DLD1 (cell line): Measurements from ENCODE around the gene CIDEB.

Experiments
- in situ Hi-C: cut with HindIII; loops from 2 replicates; pipeline ENCODE4 v1.10.0; 2017; ENCODE audit warnings: low sequenced_read_pairs

Gene CIDEB

DNA sequence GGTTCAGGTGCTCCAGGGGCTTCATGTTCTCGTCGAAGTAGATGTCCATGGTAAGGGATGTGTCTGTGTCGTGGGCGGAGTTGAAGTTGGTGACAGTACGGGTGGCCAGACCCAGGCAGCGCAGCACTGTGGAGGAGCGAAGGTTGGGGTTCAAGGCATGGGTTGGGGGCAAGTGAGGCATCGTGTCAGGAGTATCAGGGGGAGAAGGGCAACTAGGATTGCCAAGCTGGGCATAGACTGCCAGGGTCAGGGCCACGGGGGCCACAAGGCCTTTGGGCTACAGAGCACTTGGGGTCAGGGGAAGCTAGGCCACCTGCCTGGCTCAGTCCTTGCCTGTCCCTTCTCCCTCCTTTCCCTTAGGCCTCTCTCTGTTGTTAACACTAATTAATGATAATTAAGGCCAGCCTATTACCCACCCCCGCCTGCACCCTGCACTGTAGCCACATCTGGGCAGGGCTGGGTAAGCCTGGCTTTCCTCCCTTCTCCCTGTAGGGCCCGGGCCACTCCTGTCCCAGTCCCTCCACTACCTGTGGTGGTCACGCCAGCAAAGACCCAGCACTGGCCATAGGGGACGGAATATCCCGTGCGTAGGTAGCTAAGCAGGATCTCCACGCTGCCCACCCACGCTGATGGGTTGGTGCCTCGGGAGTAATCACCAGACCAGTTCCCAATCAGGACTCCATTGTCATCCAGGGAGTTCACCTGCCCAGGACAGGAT, 49.1 kb downstream of the CIDEB start:
- in situ Hi-C loops: no loop called here

DNA sequence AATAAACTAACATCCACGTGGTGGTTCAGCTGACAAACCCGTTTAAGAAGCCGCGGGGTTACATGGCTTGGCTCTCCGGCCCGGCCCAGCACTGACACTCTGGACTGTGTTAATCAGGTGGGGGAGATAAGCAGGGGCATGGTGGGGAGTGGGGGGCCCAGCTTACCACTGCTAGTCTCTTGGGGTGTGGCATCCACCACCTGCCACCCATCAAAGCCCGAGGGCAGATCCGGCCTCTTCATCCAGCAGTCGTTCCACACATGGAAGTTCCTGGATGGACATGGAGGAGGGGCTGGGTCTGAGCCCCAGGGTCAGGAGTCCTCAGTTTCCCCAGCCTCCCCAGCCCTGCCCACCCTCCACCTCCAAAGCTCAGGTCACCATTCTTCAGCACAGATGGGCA, 49.7 kb downstream of the CIDEB start:
- in situ Hi-C loops: no loop called here

DNA sequence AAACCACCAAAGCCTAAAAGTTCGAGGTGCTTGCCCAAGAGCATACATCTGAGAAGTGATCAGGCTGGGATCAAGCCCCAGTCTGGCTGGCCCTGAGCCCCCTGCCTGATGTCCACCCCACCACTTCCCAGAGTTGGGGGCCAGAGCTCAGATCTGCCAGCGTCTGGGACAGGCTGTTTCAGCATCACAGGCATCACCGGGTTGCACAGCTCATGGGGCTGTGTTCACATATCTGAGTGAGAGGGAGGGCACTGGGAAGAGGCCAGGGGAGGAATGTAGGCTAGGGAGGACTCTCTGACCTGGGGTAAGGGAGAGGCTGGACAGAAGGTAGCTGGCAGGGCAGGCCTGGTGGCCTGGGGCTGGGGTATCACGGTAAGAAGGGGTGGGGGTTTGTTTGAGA, 50.8 kb downstream of the CIDEB start:
- in situ Hi-C loops: no loop called here

DNA sequence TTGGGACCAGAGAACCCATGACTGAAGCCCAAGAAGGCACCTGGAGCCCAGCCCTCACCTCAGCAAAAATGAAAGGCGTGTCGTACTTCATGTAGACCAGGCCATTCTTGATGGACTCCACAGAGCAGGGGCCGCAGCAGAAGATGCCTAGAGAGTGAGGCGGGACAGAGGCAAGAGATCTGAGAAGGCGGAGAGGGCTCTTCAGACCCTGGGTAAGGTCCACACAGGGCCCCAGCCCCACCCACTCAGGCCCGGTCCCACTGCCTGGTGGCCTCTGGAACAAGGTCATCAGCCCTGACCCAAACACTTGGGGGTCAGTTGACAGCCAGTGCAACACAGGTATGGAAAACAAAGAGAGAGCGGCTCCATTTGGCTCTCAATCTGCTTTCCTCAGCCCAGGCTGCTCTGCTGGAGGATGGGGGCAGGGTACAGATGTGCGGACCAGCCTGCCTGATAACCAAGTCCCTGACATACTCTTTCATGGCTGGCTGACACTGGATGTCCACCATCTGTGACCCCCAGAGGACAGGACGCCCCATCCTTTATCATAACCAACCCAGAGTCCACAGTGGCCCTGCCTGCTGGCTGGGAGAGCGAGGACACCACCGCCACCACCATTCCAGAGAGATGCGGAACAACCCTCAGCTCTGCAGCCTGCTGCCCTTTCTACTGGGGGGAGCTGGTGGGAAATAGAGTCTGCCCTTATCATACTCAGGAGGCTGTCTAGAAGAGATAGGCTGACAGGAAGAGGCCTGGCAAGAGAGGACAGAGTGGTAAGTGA, 51.7 kb downstream of the CIDEB start:
- in situ Hi-C loops: no loop called here

DNA sequence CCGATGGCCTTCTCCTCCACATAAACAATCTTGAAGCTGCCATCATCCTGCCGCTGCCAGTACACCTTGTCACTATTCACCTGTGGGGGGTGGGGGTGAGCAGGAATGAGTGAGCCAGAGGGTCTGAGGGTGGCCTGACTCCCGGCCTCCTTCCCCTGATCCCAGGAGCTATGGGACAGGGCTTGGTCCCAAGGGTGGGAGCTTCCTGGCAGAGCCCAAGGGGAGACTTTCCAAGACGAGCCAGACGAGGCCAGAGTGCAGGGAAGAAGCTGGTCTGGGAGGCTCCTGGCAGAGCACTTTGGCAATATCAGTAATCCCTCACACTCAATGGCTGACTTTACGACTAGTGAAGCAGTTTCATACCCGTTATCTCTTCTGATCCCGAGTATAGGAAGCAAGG, 52.3 kb downstream of the CIDEB start:
- in situ Hi-C loops: no loop called here
